HG03354 (cell line): ENCODE results near the gene RNF166.

ENCODE experiments used
- ATAC-seq: cut with Tn5 transposase; IDR thresholded peaks from one replicate; pipeline ENCODE4 v1.9.1; 2021; ENCODE audit warnings: mild to moderate bottlenecking; ENCODE audit not compliant: unreplicated experiment, poor library complexity, severe bottlenecking

The RNF166 gene

GRCh38 chr16:88739977-88740726 is 33.9 kb upstream of the RNF166 start:
- ATAC-seq: no peak

GRCh38 chr16:88739139-88739976 is 33.1 kb upstream of the RNF166 start:
- ATAC-seq: no peak

GRCh38 chr16:88738151-88739084 is 32.2 kb upstream of the RNF166 start:
- ATAC-seq: no peak

GRCh38 chr16:88737298-88738150 is 31.3 kb upstream of the RNF166 start:
- no peak for ATAC-seq

GRCh38 chr16:88736496-88736895 is 30.3 kb upstream of the RNF166 start:
- no peak for ATAC-seq

- ATAC-seq: no peak
Observed at GRCh38 chr16:88736088-88736487, 29.9 kb upstream of the RNF166 start.

- no peak for ATAC-seq
Observed at GRCh38 chr16:88735616-88736015, 29.4 kb upstream of the RNF166 start.

- no peak for ATAC-seq
Observed at GRCh38 chr16:88735121-88735520, 28.9 kb upstream of the RNF166 start.

GRCh38 chr16:88734361-88734728 is 28.1 kb upstream of the RNF166 start:
- ATAC-seq: no peak

GRCh38 chr16:88733630-88734360 is 27.6 kb upstream of the RNF166 start:
- no peak for ATAC-seq

GRCh38 chr16:88732961-88733294 is 26.7 kb upstream of the RNF166 start:
- ATAC-seq: no peak

- no peak for ATAC-seq
Observed at GRCh38 chr16:88732172-88732960, 26.2 kb upstream of the RNF166 start.

- ATAC-seq: no peak
Observed at GRCh38 chr16:88731699-88732098, 25.5 kb upstream of the RNF166 start.

- no peak for ATAC-seq
Observed at GRCh38 chr16:88730632-88731607, 24.7 kb upstream of the RNF166 start.

- no peak for ATAC-seq
Observed at GRCh38 chr16:88727871-88728270, 21.7 kb upstream of the RNF166 start.

GRCh38 chr16:88726981-88727380 is 20.8 kb upstream of the RNF166 start:
- ATAC-seq: no peak

- ATAC-seq: no peak
Observed at GRCh38 chr16:88726408-88726749, 20.2 kb upstream of the RNF166 start.
